Neuronal stem cell (in vitro differentiated cells): Measurements from ENCODE around the gene ECPAS.

Experiments
- DNase-seq: peaks from one replicate; pipeline ENCODE4 v3.0.0-alpha.2; 2013; ENCODE audit warnings: low spot score
- H2AFZ ChIP-seq: one replicate; pipeline ENCODE4 v1.6.1; 2013; ENCODE audit warnings: mild to moderate bottlenecking, low read length, inconsistent platforms
- H2AK5ac ChIP-seq: 2 replicates; pipeline ENCODE4 v1.6.1; 2013; ENCODE audit warnings: low read depth, mild to moderate bottlenecking, inconsistent platforms, low read length, moderate library complexity, mixed read lengths
- H2BK120ac ChIP-seq: 2 replicates; pipeline ENCODE4 v1.6.1; 2013; ENCODE audit warnings: low read depth, mild to moderate bottlenecking, inconsistent platforms, low read length, moderate library complexity, mixed read lengths
- H2BK12ac ChIP-seq: one replicate; pipeline ENCODE4 v1.6.1; 2013; ENCODE audit warnings: low read length, inconsistent platforms
- H2BK15ac ChIP-seq: 2 replicates; pipeline ENCODE4 v1.6.1; 2013; ENCODE audit warnings: mild to moderate bottlenecking, low read length, inconsistent platforms, mixed read lengths
- H2BK5ac ChIP-seq: one replicate; pipeline ENCODE4 v1.6.1; 2013; ENCODE audit warnings: inconsistent platforms, mild to moderate bottlenecking, low read length, moderate library complexity
- H3K14ac ChIP-seq: one replicate; pipeline ENCODE4 v1.6.1; 2013; ENCODE audit warnings: low read length, inconsistent platforms
- H3K18ac ChIP-seq: 2 replicates; pipeline ENCODE4 v1.6.1; 2013; ENCODE audit warnings: low read length, inconsistent platforms
- H3K23ac ChIP-seq: 2 replicates; pipeline ENCODE4 v1.6.1; 2013; ENCODE audit warnings: low read depth, mild to moderate bottlenecking, mixed read lengths, low read length, inconsistent platforms; ENCODE audit not compliant: poor library complexity
- H3K27ac ChIP-seq: replicated peaks from 3 replicates; pipeline ENCODE4 v1.5.1; 2013; ENCODE audit warnings: low read length, inconsistent platforms
- H3K27me3 ChIP-seq, 3 experiments: 2 replicates each; pipeline ENCODE4 v1.6.1; 2013; ENCODE audit warnings: low read length in 3 of 3, mild to moderate bottlenecking in 2 of 3, inconsistent platforms in 1 of 3, low read depth in 1 of 3, mixed read lengths in 1 of 3, moderate library complexity in 1 of 3; ENCODE audit not compliant: control insufficient read depth in 3 of 3, insufficient read depth in 3 of 3
- H3K36me3 ChIP-seq, 2 donors: replicated peaks in 1 of 2; 2 replicates each; pipeline ENCODE4 v1.6.1; 2013; ENCODE audit warnings: low read length in 2 of 2; ENCODE audit not compliant: control insufficient read depth in 2 of 2, insufficient read depth in 2 of 2
- H3K4ac ChIP-seq: 2 replicates; pipeline ENCODE4 v1.6.1; 2013; ENCODE audit warnings: inconsistent platforms, mild to moderate bottlenecking, low read length, moderate library complexity
- H3K4me1 ChIP-seq, 2 donors: 1 replicate in 1 of 2; 2 replicates in 1 of 2; pipeline ENCODE4 v1.6.1; 2013; ENCODE audit warnings: low read length in 2 of 2, low read depth in 1 of 2; ENCODE audit not compliant: control insufficient read depth in 2 of 2, insufficient read depth in 1 of 2
- H3K4me2 ChIP-seq: one replicate; pipeline ENCODE4 v1.6.1; 2013; ENCODE audit warnings: mild to moderate bottlenecking, low read length, inconsistent platforms; ENCODE audit not compliant: insufficient read depth, poor library complexity, severe bottlenecking
- H3K4me3 ChIP-seq, 2 donors: 2 replicates each; pipeline ENCODE4 v1.5.1; 2013; ENCODE audit warnings: low read length in 2 of 2, mild to moderate bottlenecking in 2 of 2, inconsistent platforms in 1 of 2, moderate library complexity in 1 of 2
- H3K79me1 ChIP-seq: one replicate; pipeline ENCODE4 v1.6.1; 2013; ENCODE audit warnings: low read depth, mild to moderate bottlenecking, inconsistent platforms, low read length, moderate library complexity
- H3K9ac ChIP-seq: one replicate; pipeline ENCODE4 v1.6.1; 2013; ENCODE audit warnings: mild to moderate bottlenecking, low read depth, low read length, inconsistent platforms; ENCODE audit not compliant: poor library complexity
- H3K9me3 ChIP-seq, 2 donors: replicated peaks in 1 of 2; 2 replicates each; pipeline versions ENCODE3 to v1.6.1; 2013; ENCODE audit warnings: low read length in 2 of 2, mild to moderate bottlenecking in 2 of 2, inconsistent platforms in 1 of 2, low read depth in 1 of 2, mixed read lengths in 1 of 2, moderate library complexity in 1 of 2; ENCODE audit not compliant: control insufficient read depth in 2 of 2, insufficient read depth in 1 of 2
- H4K8ac ChIP-seq: one replicate; pipeline ENCODE4 v1.6.1; 2013; ENCODE audit warnings: low read depth, mild to moderate bottlenecking, inconsistent platforms, low read length, moderate library complexity
- H4K91ac ChIP-seq: one replicate; pipeline ENCODE4 v1.6.1; 2013; ENCODE audit warnings: low read length, low read depth, mild to moderate bottlenecking, inconsistent platforms; ENCODE audit not compliant: poor library complexity
- WGBS, 2 donors: extraction: QIAGEN DNeasy Blood & Tissue Kit; methylation state at CpG; one replicate each; pipeline ENCODE4 v1.1.7; 2013; ENCODE audit warnings: missing lambda C conversion rate in 2 of 2, mixed read lengths in 1 of 2; ENCODE audit not compliant: insufficient read length in 2 of 2, insufficient replicate concordance in 1 of 2; ENCODE audit errors: extremely low coverage in 2 of 2; 5-methylcytosine and 5-hydroxymethylcytosine counted together

ECPAS gene

GRCh38 chr9:111436571-111436970 lies 47.6 kb downstream of the ECPAS start:
- no CpG with 5 or more reads among the region's 1 CpG for WGBS, 2 donors
- H3K18ac ChIP-seq, result no peak overlapping the region
- no peak overlapping the region for H3K14ac ChIP-seq
- H4K8ac ChIP-seq, result no peak overlapping the region
- no peak overlapping the region for H4K91ac ChIP-seq
- no peak overlapping the region for H3K9ac ChIP-seq
- H2BK12ac ChIP-seq, result no peak overlapping the region
- no peak overlapping the region for H2BK120ac ChIP-seq
- no peak overlapping the region for H2BK15ac ChIP-seq
- no peak overlapping the region for H2AFZ ChIP-seq
- H3K4me2 ChIP-seq, result no peak overlapping the region
- H3K4ac ChIP-seq, result no peak overlapping the region
- no peak for DNase-seq
- H3K9me3 ChIP-seq, result no peaks in the 10 kb centered on the region
- H3K23ac ChIP-seq, result no peak overlapping the region
- H3K79me1 ChIP-seq, result no peaks in the 10 kb centered on the region
- H2BK5ac ChIP-seq, result no peak overlapping the region
- H3K27ac ChIP-seq, result no peak overlapping the region
- H3K36me3 ChIP-seq, result peaks cover 5 to 84% of the 10 kb centered on the region in 2 donors
- no peaks in the 10 kb centered on the region for H3K4me1 ChIP-seq
- no peaks in the 10 kb centered on the region for H3K27me3 ChIP-seq
- H2AK5ac ChIP-seq, result no peak overlapping the region
- H3K4me3 ChIP-seq, result no peak overlapping the region

GRCh38 chr9:111433082-111433481 lies 51.1 kb downstream of the ECPAS start:
- Histone ChIP-seq H3K9me3 (no peaks in the 10 kb centered on the region), H2BK120ac (no peak overlapping the region), H3K4me3 (no peak overlapping the region), H2BK15ac (no peak overlapping the region), H3K79me1 (no peaks in the 10 kb centered on the region), H3K4ac (no peak overlapping the region), H2BK5ac (no peak overlapping the region), H3K9ac (no peak overlapping the region), H3K27me3 (no peaks in the 10 kb centered on the region), H3K4me1 (no peaks in the 10 kb centered on the region), H3K14ac (no peak overlapping the region), H3K27ac (no peak overlapping the region), H2BK12ac (no peak overlapping the region), H2AFZ (no peak overlapping the region), H3K23ac (no peak overlapping the region), H2AK5ac (no peak overlapping the region), H4K91ac (no peak overlapping the region), H3K36me3 (peaks cover 6 to 88% of the 10 kb centered on the region in 2 donors), H3K18ac (no peak overlapping the region), H3K4me2 (no peak overlapping the region), H4K8ac (no peak overlapping the region)
- no peak for DNase-seq
- WGBS, 2 donors, result no CpG with 5 or more reads among the region's 3 CpGs

- Histone ChIP-seq H2BK15ac (no peak overlapping the region), H3K9me3 (no peaks in the 10 kb centered on the region), H3K4me1 (no peaks in the 10 kb centered on the region), H3K9ac (no peak overlapping the region), H3K27me3 (no peaks in the 10 kb centered on the region), H2BK5ac (no peak overlapping the region), H4K8ac (no peak overlapping the region), H3K4me3 (no peak overlapping the region), H3K27ac (no peak overlapping the region), H3K4ac (no peak overlapping the region), H4K91ac (no peak overlapping the region), H2AK5ac (no peak overlapping the region), H2BK12ac (no peak overlapping the region), H2BK120ac (no peak overlapping the region), H3K36me3 (peaks cover 6 to 90% of the 10 kb centered on the region in 2 donors), H3K79me1 (no peaks in the 10 kb centered on the region), H3K4me2 (no peak overlapping the region), H3K18ac (no peak overlapping the region), H2AFZ (no peak overlapping the region), H3K23ac (no peak overlapping the region), H3K14ac (no peak overlapping the region)
- no CpG with 5 or more reads among the region's 3 CpGs for WGBS, 2 donors
- DNase-seq, result no peak
Observed at GRCh38 chr9:111431684-111432083, 52.5 kb downstream of the ECPAS start.

GRCh38 chr9:111429175-111429574 lies 55.0 kb downstream of the ECPAS start:
- no peak overlapping the region for H3K4me2 ChIP-seq
- H2AFZ ChIP-seq, result no peak overlapping the region
- H3K9ac ChIP-seq, result no peak overlapping the region
- no peak overlapping the region for H2BK120ac ChIP-seq
- H2BK15ac ChIP-seq, result no peak overlapping the region
- H2AK5ac ChIP-seq, result no peak overlapping the region
- H3K14ac ChIP-seq, result no peak overlapping the region
- H3K18ac ChIP-seq, result no peak overlapping the region
- no peak overlapping the region for H3K4ac ChIP-seq
- H4K8ac ChIP-seq, result no peak overlapping the region
- no peaks in the 10 kb centered on the region for H3K79me1 ChIP-seq
- no peaks in the 10 kb centered on the region for H3K9me3 ChIP-seq
- H3K36me3 ChIP-seq, result peaks cover 7 to 97% of the 10 kb centered on the region in 2 donors
- H3K4me3 ChIP-seq, result no peak overlapping the region
- no peak overlapping the region for H3K27ac ChIP-seq
- no peak overlapping the region for H2BK5ac ChIP-seq
- H3K23ac ChIP-seq, result no peak overlapping the region
- H3K4me1 ChIP-seq, result no peaks in the 10 kb centered on the region
- no peaks in the 10 kb centered on the region for H3K27me3 ChIP-seq
- no peak for DNase-seq
- no peak overlapping the region for H4K91ac ChIP-seq
- no peak overlapping the region for H2BK12ac ChIP-seq
